Fibroblast of lung (primary cell): Measurements from ENCODE around the gene FOXO4. TPM values are rescaled to one million over a fixed set of nuclear protein-coding genes. Genes with fewer than 3 reads are reported as not detected.
"Not testable (repeated sequence)": the region's sequence is repeated elsewhere in the genome, so short reads cannot be mapped to it uniquely, and the experiment has no call there.

Experiments used
- DNase-seq, 2 donors: peaks; one replicate each; pipeline versions ENCODE4 v3.0.0 to v3.0.0-alpha.2; 2010; ENCODE audit warnings: low read depth in 2 of 2
- H2AFZ ChIP-seq: 2 replicates; pipeline ENCODE4 v1.5.1; 2012; ENCODE audit warnings: low read length, control low read depth, inconsistent platforms
- H3K27ac ChIP-seq: 2 replicates; pipeline ENCODE4 v1.5.1; 2011; ENCODE audit warnings: low read length, control low read depth; ENCODE audit not compliant: insufficient read depth
- H3K27me3 ChIP-seq: 2 replicates; pipeline ENCODE4 v1.5.1; 2011; ENCODE audit warnings: mild to moderate bottlenecking, low read length; ENCODE audit not compliant: control insufficient read depth, insufficient read depth
- H3K36me3 ChIP-seq: 2 replicates; pipeline ENCODE4 v1.5.1; 2011; ENCODE audit warnings: low read length; ENCODE audit not compliant: control insufficient read depth, insufficient read depth
- H3K4me1 ChIP-seq: 2 replicates; pipeline ENCODE4 v1.5.1; 2011; ENCODE audit warnings: low read length; ENCODE audit not compliant: control insufficient read depth, insufficient read depth; ENCODE audit errors: extremely low read depth
- H3K4me2 ChIP-seq: 2 replicates; pipeline ENCODE4 v1.5.1; 2011; ENCODE audit warnings: low read length, control low read depth; ENCODE audit not compliant: insufficient read depth; ENCODE audit errors: extremely low read depth
- H3K4me3 ChIP-seq, 4 experiments: fragments of 200-600 bp in 1 of 4; sonication (generic) in 1 of 4; replicated peaks in 1 of 4; 2 replicates each; pipeline ENCODE4 v1.5.1; 2011 to 2016; ENCODE audit warnings: low read length in 4 of 4, low read depth in 3 of 4, mild to moderate bottlenecking in 3 of 4, control low read depth in 2 of 4, inconsistent platforms in 1 of 4, mixed read lengths in 1 of 4; ENCODE audit not compliant: insufficient read depth in 1 of 4; ENCODE audit errors: control extremely low read depth in 1 of 4
- H3K79me2 ChIP-seq: 2 replicates; pipeline ENCODE4 v1.5.1; 2012; ENCODE audit warnings: mild to moderate bottlenecking, low read length, inconsistent platforms; ENCODE audit not compliant: control insufficient read depth, insufficient read depth
- H3K9ac ChIP-seq: 2 replicates; pipeline ENCODE4 v1.5.1; 2011; ENCODE audit warnings: mild to moderate bottlenecking, low read length, control low read depth; ENCODE audit not compliant: insufficient read depth
- H3K9me3 ChIP-seq: 2 replicates; pipeline ENCODE4 v1.5.1; 2012; ENCODE audit warnings: low read depth, low read length; ENCODE audit not compliant: control insufficient read depth, insufficient read depth
- H4K20me1 ChIP-seq: 2 replicates; pipeline ENCODE4 v1.5.1; 2011; ENCODE audit warnings: low read length; ENCODE audit not compliant: control insufficient read depth, insufficient read depth; ENCODE audit errors: extremely low read depth
- CTCF ChIP-seq, 2 donors: IDR thresholded peaks in 1 of 2; conservative IDR thresholded peaks in 1 of 2; 1 replicate in 1 of 2; 2 replicates in 1 of 2; pipeline ENCODE4 v1.5.1; 2011 to 2012; ENCODE audit warnings: low read length in 2 of 2, control low read depth in 1 of 2, inconsistent platforms in 1 of 2, low read depth in 1 of 2, mild to moderate bottlenecking in 1 of 2
- EZH2 ChIP-seq: IDR thresholded peaks from 2 replicates; pipeline ENCODE4 v1.5.1; 2012; ENCODE audit warnings: low read length, control low read depth, mild to moderate bottlenecking; ENCODE audit errors: missing control alignments
- polyA minus RNA-seq: library from RNA; depleted of rRNA, polyadenylated mRNA; stranded (reverse); fragments of >200 nt; gene quantifications from 2 replicates; pipeline ENCODE4 v1.2.3, GENCODE V29; 2011; ENCODE audit warnings: low replicate concordance
- polyA plus RNA-seq, 2 donors: library from polyadenylated mRNA; depleted of rRNA in 1 of 2; stranded (reverse) in 1 of 2; unstranded in 1 of 2; fragments of >200 nt; gene quantifications; 2 replicates each; pipeline ENCODE4 v1.2.1, GENCODE V29; 2011 to 2012; ENCODE audit warnings: missing spikeins in 1 of 2
- total RNA-seq: library from RNA; depleted of rRNA; stranded (reverse); fragments of >200 nt; gene quantifications from 2 replicates; pipeline ENCODE4 v1.2.1, GENCODE V29; 2014

The FOXO4 gene
- 6.9 and 7.4 TPM in 2 replicates for total RNA-seq
- 1.5 and 2.3 TPM in 2 replicates for polyA plus RNA-seq
- 3.2 and 6.8 TPM in 2 replicates for polyA plus RNA-seq (2012)
- 5.3 and 11.1 TPM in 2 replicates for polyA minus RNA-seq

GRCh38 chrX:71095555-71095980, at the start of gene FOXO4:
Gene FOXO4, plus strand, starts transcription at chrX:71095851. Its CDS starts 678 bp downstream, at chrX:71096529.
- Histone ChIP-seq H3K4me1 (no peaks in the 10 kb centered on the region), H3K4me3 (peak within 1 kb of the TSS; percentile 51 to 85 (median 64)), H3K9ac (no peak within 1 kb of the TSS), H3K9me3 (no peaks in the 10 kb centered on the region), H3K27me3 (no peaks in the 10 kb centered on the region), H3K36me3 (no peaks in the 10 kb centered on the region), H3K27ac (no peak within 1 kb of the TSS), H3K79me2 (no peaks in the 10 kb centered on the region), H2AFZ (peak within 1 kb of the TSS; percentile 75), H4K20me1 (no peaks in the 10 kb centered on the region), H3K4me2 (peak within 1 kb of the TSS; percentile 80)
- peak; percentile 80 to 85 for DNase-seq
- TF ChIP-seq CTCF (conservative IDR thresholded peaks at IDR 0.05 in 1 of 2, IDR thresholded peaks at IDR 0.05 in 1 of 2; ENCODE audit: low read depth in 1 of 2, low read length in 2 of 2) (no peak), EZH2 (no peak)

- not testable (repeated sequence) for H3K4me2 ChIP-seq, H3K27ac ChIP-seq, H3K4me3 ChIP-seq, DNase-seq, H3K27me3 ChIP-seq, H3K79me2 ChIP-seq, H3K4me1 ChIP-seq, H4K20me1 ChIP-seq, H3K9ac ChIP-seq, H2AFZ ChIP-seq, H3K36me3 ChIP-seq, H3K9me3 ChIP-seq
These were observed 47.8 kb upstream of the FOXO4 start for GRCh38 chrX:71047891-71048290.

GRCh38 chrX:71052721-71053120, 42.9 kb upstream of the FOXO4 start:
- no peak for DNase-seq
- H4K20me1 ChIP-seq, result no peaks in the 10 kb centered on the region
- H3K79me2 ChIP-seq, result no peaks in the 10 kb centered on the region
- no peak overlapping the region for H2AFZ ChIP-seq
- H3K4me2 ChIP-seq, result no peak overlapping the region
- H3K4me1 ChIP-seq, result no peaks in the 10 kb centered on the region
- no peaks in the 10 kb centered on the region for H3K9me3 ChIP-seq
- H3K27ac ChIP-seq, result no peak overlapping the region
- no peaks in the 10 kb centered on the region for H3K27me3 ChIP-seq
- no peaks in the 10 kb centered on the region for H3K36me3 ChIP-seq
- H3K9ac ChIP-seq, result no peak overlapping the region
- TF ChIP-seq CTCF (conservative IDR thresholded peaks at IDR 0.05 in 1 of 2, IDR thresholded peaks at IDR 0.05 in 1 of 2; ENCODE audit: low read depth in 1 of 2, low read length in 2 of 2) (no peak), EZH2 (no peak)
- peak overlapping the region in 1 of 4 experiments; percentile 26 for H3K4me3 ChIP-seq
